Loucy (cell line): ENCODE measurements around the gene PIEZO1.

Experiments
- CTCF ChIP-seq: fragments of 200-600 bp; sonication (generic); conservative IDR thresholded peaks from 2 replicates; pipeline ENCODE4 v1.5.1; 2014; ENCODE audit warnings: mild to moderate bottlenecking, antibody characterized with exemption, low read length
- EZH2phosphoT487 ChIP-seq: fragments of 200-600 bp; IDR thresholded peaks from 2 replicates; pipeline ENCODE4 v1.6.1; 2018; ENCODE audit warnings: antibody characterized with exemption, mild to moderate bottlenecking, moderate library complexity, borderline replicate concordance

DNA sequence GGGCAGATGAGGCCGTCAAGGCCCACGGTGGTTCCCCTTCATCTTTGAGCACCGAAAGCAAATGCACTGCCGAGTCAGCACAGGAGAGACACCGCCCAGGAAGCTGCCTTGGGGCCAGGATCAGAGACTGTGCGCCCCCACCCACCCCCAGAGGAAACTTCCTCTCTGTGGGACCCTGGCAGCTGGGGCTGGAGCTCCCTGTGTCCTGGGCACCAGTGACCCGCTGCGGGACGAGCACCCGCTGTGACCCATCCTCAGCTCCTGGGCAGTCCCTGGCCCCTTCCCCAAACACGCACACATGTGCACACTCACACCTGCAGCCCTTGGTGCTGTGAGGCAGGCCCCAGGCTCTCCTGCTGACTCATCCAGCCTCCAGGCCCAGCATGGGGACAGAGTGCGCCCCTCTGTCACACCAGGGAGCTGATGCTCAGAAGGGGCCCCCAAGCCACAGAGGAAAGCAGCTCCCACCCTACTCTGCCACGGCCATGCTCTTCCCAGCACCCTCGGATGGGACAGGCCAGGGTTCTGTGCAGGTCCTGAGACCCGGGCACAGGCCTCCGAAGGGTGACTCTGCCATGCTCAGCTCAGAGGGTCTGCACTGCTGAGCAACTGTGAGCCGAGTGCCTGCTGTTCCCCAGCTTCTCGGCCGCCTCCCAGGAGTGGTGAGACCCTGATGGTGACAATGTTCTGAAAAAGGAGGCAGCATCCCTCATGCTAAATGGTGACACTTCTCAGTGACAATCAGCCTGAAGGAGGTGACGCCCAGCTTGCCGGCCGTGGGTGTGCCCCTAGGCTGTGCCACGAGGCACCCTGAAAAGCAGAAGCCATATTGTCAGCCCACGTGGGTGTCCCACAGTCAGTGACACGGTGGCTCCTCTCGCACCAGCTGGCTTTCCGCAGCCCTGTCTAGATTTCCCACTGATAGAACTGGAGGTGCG, 3.6 kb downstream of the PIEZO1 start:
- TF ChIP-seq CTCF (no peak), EZH2phosphoT487 (no peak)
